D341Med (cell line): Measurements from ENCODE around the gene EXOC2.

ENCODE experiments used
- DNase-seq: peaks from one replicate; pipeline ENCODE4 v3.0.0; 2012; ENCODE audit warnings: low spot score

Gene EXOC2

DNA sequence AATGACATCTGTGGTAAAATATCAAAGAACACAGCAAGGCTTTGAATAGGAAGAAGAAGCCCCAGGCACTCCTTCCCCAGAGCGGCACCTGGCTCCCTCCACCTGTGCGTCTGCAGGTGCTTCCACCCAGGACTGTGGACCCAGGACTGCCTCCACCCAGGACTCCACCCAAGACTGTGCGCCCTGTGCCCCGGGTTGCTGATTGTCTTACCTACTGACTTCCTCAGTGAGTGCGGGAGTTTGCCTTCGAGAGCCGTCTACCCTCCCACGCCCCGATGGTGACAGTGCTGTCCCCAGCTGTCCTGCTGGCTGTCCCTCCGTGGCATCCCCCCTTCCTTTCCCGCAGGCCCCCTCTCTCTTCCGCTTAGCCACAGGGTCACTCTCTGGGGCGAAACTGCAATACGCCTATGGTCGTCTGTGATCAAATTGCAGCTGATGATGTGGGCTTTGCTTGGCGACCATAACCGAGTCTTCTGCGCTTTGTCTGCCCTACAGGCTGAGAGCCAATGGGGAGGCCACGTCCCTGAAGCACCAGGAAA lies 249.2 kb downstream of the EXOC2 start:
- no peak for DNase-seq

DNA sequence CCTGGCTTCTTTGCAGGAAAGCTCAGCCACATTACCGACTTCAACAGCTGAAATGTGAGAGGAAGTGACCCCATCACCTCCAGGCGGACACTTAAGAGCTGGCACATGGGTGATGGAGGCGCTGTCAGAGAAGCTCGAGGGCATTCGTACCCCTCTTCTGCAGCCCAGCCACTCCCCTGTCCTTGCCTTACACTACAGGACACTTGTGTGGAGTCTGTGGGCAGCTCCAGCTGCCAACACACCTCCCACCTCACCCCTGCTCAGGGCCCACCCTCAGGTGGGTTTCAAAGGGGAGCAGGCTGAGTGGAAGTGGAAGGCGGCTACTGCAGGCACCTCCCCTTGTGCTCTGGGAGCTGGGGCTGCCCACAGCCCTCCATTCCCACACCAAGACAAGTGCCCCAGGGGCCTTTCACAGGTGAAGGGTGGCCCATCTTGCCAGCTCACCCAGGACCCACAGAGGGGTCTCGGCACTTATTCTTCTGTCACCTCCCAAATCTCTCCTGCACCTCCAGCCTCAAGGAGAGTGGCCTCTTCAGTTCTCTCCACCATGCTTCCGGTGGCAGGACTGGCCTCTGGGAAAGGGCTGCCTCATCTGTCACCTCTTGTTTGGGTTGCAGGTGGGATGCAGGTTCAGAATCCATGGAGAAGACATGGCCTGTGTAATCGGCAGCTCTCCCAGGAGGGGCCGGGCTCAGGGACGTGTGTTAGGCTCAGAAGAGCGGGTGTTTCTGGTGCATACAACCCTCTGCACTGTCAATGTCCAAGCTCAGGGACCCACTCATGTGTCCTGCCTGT lies 251.6 kb downstream of the EXOC2 start:
- DNase-seq: no peak

DNA sequence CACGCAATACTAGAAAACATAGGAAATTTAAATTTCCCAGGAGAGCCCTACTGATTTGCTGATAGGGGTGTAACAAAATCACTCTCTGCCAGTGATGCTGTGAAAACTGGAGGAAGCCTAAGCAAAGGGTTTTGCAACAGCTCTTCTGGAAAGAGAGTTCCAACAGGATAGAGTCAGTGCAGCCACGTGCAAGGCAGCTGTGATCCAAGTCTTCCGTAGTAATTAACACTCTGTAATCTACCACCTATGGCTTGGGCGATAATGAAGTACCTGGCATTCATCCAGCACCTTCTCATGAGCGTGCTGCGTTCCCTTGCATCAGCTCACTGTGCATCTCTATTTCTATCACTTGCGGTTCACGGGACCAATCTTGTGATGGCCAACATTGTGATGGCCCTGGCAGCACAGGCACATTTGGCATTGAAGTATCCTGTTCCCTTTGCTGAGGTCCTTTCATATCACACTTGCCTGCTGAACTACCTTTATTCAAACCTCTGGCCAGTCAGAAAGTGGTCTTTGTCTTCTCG lies 253.2 kb downstream of the EXOC2 start:
- DNase-seq: no peak

DNA sequence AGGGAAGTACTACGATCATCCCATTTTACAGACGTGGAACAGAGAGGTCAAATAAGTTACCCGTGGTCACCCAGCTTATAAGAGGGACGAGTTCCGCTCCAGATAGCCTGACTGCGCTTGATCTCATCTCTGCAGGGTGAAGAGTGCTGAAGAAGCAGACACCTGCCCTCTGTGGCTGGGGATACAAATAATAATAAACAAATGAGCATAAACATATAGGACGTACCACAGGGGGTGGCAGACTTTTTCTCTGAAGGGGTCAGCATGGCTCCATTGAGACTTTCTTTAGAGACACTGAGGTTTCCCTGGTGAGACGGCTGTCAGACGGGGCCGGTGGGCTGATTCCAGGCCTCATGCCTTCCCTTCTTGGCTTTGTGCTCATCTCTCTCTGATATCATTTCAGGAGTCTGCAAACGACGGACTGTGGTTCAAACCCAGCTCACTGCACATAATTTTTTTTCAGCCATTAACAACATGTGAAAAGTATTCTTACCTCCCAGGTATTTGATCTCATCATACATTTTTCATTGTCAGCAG lies 254.2 kb downstream of the EXOC2 start:
- DNase-seq: no peak

DNA sequence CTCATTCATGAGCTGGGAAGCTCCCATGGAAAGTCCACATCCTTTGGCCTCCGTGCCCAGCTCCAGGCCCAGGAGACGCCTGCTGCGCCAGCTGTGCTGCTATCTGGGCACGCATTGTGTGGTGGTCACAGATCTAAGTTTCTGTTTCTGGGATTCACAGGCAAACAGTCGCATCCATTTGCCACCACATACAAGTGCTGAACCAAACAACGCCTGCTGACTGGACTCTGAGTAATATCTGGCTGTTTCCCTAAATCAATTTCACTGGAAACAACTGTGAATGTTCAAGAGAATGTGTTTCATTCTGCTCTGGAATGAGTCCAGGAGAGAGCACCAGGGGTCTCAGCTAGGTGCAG lies 255.9 kb downstream of the EXOC2 start:
- DNase-seq: no peak

DNA sequence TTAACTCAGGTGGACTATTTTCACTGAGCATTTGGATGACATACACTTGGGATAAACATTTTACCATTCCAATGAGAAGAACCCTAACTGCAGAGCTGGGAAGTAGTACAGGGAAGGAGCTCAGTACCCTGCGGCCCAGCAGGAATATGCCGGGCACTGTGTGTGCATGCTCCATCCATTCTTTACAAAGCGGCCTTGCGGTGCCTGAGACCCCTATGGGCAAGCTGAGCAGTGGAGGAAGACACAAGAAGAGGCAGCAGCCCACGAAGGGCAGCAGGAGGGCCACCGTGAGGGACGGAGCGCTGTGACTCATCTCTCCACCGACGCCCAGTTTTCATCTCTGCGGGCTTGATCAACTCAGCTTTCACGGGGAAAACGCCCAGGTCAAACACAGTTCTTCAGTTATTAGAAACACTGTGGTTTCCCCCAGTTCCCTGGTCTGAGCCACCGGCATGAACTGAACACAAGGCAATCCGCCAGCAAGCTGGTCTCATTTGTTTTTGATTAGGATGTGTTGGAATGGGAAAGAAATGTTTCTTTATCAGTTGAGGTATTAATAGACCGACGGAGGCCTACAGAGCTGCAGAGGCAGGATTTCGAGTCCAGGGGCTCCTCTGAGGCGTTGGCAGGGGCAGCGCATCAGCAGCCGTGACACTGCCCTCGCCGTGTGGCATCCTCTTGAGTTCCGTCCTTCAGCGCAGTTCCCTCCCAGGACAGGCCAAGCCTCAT lies 256.5 kb downstream of the EXOC2 start:
- no peak for DNase-seq

DNA sequence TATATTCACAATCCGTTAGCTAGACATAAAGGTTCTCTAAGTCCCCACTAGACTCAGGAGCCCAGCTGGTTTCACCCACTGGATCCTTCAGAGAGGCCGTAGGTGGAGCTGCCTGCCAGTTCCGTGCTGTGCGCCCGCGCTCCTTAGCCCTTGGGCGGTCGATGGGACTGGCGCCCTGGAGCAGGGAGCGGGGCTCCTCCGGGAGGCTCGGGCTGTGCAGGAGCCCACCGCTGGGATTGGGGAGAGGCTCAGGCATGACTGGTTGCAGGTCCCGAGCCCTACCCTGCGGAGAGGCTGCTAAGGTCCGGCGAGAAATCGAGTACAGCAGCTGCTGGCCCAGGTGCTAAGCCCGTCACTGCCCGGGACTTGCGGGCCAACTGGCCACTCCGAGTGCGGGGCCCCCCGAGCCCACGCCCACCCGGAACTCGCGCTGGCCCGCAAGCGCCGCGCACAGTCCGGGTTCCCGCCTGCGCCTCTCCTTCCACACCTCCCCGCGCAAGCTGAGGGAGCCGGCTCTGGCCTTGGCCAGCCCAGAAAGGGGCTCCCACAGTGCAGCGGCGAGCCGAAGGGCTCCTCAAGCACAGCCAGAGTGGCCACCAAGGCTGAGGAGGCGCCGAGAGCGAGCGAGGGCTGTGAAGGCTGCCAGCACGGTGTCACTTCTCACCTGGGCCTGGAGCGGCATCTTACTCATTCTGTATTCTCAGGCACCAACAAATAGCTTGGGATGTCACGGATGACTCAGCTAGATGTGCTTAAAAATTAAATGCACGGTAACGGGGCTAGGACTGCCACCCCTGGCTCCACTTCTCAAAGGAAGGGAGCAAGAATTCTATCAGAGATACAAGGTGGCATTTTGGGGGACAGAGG lies 257.3 kb downstream of the EXOC2 start:
- no peak for DNase-seq
